Activated naive CD8-positive, alpha-beta T cell (primary cell): ENCODE measurements around the gene ADGRG3.
A peak's percentile ranks its signal among the peaks of the same experiment; 100 is the strongest.
"Not testable (repeated sequence)": the region's sequence is repeated elsewhere in the genome, so short reads cannot be mapped to it uniquely, and the experiment has no call there.

Source experiments
- H3K27ac Mint-ChIP-seq: one replicate; pipeline ENCODE4 v1.8.0; 2021; ENCODE audit warnings: mixed read lengths
- H3K27me3 Mint-ChIP-seq: one replicate; pipeline ENCODE4 v1.8.0; 2021; ENCODE audit warnings: mixed read lengths
- H3K36me3 Mint-ChIP-seq: one replicate; pipeline ENCODE4 v1.8.0; 2021; ENCODE audit warnings: mixed read lengths
- H3K4me1 Mint-ChIP-seq: one replicate; pipeline ENCODE4 v1.8.0; 2021; ENCODE audit warnings: low read depth, mixed read lengths
- H3K4me3 Mint-ChIP-seq: one replicate; pipeline ENCODE4 v1.8.0; 2021; ENCODE audit warnings: mild to moderate bottlenecking, mixed read lengths
- H3K9me3 Mint-ChIP-seq: one replicate; pipeline ENCODE4 v1.8.0; 2021; ENCODE audit warnings: low read depth, mixed read lengths

Gene ADGRG3

DNA sequence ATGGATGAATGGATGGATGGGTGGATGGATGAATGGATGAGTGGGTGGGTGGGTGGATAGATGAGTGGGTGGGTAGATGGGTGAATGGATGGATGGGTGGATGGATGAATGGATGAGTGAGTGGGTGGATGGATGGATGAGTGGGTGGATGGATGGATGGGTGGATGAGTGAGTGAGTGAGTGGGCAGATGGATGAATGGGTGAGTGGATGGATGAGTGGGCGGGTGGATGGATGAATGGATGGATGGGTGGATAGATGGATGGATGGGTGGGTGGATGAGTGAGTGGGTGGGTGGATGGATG is 61.0 kb downstream of the ADGRG3 start:
- H3K4me1 Mint-ChIP-seq: no peaks in the 10 kb centered on the region
- H3K36me3 Mint-ChIP-seq: peaks cover 4% of the 10 kb centered on the region
- H3K27me3 Mint-ChIP-seq: no peaks in the 10 kb centered on the region
- no peaks in the 10 kb centered on the region for H3K9me3 Mint-ChIP-seq
- no peak overlapping the region for H3K27ac Mint-ChIP-seq
- no peak overlapping the region for H3K4me3 Mint-ChIP-seq

DNA sequence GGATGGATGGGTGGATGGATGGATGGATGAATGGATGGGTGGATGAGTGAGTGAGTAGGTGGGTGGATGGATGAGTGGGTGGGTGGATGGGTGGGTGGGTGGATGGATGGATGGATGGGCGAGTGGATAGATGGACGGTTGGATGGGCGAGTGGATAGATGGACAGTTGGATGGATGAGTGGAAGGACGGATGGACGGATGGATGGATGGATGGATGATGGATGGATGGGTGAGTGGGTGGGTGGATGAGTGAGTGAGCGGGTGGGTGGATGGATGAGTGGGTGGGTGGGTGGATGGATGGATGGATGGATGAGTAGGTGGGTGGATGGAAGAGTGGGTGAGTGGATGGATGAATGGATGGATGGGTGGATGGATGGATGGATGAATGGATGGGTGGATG is 61.7 kb downstream of the ADGRG3 start:
- not testable (repeated sequence) for H3K4me1 Mint-ChIP-seq, H3K27ac Mint-ChIP-seq, H3K27me3 Mint-ChIP-seq, H3K4me3 Mint-ChIP-seq, H3K9me3 Mint-ChIP-seq, H3K36me3 Mint-ChIP-seq

DNA sequence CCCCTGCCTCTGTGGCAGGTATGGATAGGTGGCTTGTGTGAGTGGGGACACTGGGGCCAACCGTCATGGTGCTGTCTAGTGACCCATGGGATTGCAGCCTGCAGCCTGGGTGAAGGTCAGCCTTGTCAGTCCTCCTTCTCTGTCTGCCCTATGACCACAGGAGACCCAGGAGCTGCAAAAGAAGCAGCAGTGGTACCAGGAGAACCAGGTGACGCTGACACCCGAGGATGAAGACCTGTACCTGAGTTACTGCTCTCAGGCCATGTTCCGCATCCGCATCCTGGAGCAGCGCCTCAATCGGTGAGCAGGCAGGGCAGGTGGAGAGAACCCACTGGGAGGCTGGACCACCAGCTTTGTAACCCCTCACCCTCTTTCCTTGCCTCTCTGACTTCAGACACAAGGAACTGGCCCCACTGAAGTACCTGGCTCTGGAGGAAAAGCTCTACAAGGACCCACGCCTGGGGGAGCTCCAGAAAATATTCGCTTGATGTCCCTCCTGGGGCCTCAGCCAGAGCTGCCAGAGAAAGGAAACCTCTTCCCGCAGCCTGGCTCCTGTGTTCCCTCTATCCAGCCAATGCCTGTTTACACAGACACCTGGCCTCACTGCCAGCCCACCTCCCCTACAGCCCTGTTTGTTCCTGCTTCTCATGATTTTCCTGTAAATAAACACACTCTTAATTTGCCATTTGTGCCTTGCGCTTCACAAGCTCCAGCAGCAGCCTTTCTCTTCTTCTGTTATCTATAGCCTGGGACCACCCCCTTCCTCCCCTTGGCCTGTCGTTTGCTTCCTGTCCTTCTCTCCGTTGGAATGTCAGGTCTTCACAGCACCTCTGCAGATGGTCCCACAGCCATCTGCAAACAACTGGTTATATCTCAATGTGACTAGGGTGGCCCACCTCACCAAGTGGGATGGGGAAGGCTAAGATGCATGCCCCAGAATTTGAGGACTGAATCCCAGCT is 62.9 kb downstream of the ADGRG3 start:
- no peak overlapping the region for H3K4me3 Mint-ChIP-seq

DNA sequence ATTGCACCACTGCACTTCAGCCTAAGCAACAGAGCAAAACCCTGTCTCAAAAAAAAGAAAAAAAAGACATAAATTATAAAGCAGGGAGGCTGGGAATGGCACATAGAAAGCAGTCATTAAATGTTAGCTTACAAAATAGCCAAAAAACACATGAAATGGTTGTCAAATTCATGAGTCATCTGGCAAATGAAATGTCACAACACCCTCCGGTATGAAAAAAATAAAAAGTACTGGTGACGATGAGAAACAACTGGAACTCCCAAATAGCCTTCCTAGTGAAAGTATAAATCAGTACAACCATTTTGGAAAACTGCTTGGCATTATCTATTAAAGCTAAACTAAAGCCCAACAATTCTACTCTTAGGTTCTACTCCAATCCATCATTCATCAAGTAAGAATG is 63.9 kb downstream of the ADGRG3 start:
- no peak overlapping the region for H3K27ac Mint-ChIP-seq
- H3K27me3 Mint-ChIP-seq: no peaks in the 10 kb centered on the region

More for the DNA sequence above, 62.9 kb downstream of the ADGRG3 start:
- H3K9me3 Mint-ChIP-seq: no peaks in the 10 kb centered on the region
- peaks cover 5% of the 10 kb centered on the region for H3K4me1 Mint-ChIP-seq
- H3K36me3 Mint-ChIP-seq: peaks cover 4% of the 10 kb centered on the region
- no peak overlapping the region for H3K27ac Mint-ChIP-seq
- H3K27me3 Mint-ChIP-seq: no peaks in the 10 kb centered on the region

DNA sequence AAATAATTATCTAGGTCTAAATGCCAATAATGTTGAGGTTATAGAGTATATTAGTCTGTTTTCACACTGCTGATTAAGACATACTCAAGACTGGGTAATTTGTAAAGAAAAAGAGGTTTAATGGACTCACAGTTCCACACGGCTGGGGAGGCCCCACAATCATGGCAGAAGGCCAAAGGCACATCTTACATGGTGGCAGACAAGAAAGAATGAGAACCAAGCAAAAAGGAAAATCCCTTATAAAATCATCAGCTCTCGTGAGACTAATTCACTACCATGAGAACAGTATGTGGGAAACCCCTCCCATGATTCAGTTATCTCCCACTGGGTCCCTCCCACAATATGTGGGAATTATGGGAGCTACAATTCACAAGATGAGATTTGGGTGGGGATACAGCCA is 64.6 kb downstream of the ADGRG3 start:
- Mint-ChIP-seq H3K9me3 (no peaks in the 10 kb centered on the region), H3K27ac (peak overlapping the region; percentile 61), H3K36me3 (peaks cover 4% of the 10 kb centered on the region), H3K4me1 (peaks cover 20% of the 10 kb centered on the region), H3K27me3 (no peaks in the 10 kb centered on the region), H3K4me3 (no peak overlapping the region)

More for the DNA sequence above, 63.9 kb downstream of the ADGRG3 start:
- H3K36me3 Mint-ChIP-seq: peaks cover 4% of the 10 kb centered on the region
- H3K9me3 Mint-ChIP-seq: no peaks in the 10 kb centered on the region
- H3K4me3 Mint-ChIP-seq: no peak overlapping the region
- H3K4me1 Mint-ChIP-seq: peaks cover 13% of the 10 kb centered on the region

DNA sequence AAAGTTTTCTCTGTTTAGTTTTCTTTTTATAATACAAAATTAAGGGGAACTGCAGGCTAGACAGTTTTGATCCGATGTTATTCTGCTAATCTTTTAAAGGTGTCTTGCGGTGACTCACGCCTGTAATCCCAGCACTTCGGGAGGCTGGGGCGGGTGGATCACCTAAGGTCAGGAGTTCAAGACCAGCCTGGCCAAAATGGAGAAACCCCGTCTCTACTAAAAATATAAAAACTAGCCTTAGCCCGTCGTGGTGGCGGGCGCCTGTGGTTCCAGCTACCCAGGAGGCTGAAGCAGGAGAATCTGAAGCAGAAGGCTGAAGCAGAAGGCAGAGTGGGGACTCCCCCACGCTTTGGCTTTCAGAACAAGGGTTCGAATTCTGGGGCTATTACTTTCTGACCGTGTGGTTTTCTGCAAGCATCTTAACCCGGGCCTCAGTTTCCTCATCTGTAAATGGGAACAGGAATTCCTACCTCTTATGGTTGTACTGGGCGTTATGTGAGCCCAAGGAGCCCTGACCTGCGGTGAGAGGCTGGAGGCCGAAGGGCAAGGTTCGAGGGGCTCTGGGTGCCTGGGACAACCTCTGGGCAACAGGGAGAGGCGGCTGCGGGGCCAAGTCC is 66.3 kb downstream of the ADGRG3 start:
- H3K36me3 Mint-ChIP-seq: peaks cover 4% of the 10 kb centered on the region
- H3K27ac Mint-ChIP-seq: peak overlapping the region; percentile 98
- H3K9me3 Mint-ChIP-seq: no peaks in the 10 kb centered on the region
- H3K27me3 Mint-ChIP-seq: no peaks in the 10 kb centered on the region
- H3K4me1 Mint-ChIP-seq: peaks cover 24% of the 10 kb centered on the region
- peak overlapping the region; percentile 94 for H3K4me3 Mint-ChIP-seq

DNA sequence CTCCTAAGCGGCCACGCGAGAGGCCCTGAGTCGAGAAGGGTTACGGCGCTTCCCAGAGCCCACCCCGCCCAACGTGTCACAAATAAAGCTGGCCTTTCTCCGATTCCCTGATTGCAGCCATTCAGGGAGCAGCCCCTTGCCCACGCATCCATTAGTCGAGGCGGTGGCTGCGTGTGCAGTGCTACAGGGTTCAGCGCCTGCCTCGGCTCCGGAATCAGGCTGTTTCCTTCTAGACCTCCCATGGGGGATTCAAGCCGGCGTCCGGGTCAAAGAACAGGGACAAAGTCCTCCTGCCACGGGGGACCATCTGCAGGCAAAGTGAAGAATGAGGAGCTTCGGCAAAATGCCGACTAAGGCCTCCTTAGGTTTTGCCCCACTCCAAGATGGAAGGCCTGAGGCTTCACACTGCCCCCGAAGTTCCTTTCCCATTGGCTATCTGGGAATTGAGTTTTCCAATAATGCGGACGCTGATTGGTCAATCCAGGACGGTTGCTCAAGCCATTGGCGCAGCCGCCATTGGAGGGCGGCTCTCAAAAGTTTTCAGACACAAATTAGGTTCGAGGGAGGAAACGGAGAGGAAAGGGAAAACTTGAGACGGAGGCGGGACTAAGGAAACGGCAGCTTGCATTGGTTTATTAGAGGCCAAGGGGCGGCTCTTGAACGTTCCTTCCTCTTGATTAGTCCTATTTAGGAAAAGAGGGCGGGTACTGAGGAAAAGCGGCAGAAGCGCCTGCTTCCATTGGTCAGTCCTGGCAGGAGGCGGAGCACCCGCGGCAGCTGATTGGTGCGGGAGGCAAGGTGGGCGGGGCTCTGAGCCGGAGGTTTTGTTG is 67.0 kb downstream of the ADGRG3 start:
- Mint-ChIP-seq H3K27ac (peak overlapping the region; percentile 98), H3K9me3 (no peaks in the 10 kb centered on the region), H3K4me3 (peak overlapping the region; percentile 94), H3K27me3 (no peaks in the 10 kb centered on the region), H3K4me1 (peaks cover 24% of the 10 kb centered on the region), H3K36me3 (peaks cover 4% of the 10 kb centered on the region)

DNA sequence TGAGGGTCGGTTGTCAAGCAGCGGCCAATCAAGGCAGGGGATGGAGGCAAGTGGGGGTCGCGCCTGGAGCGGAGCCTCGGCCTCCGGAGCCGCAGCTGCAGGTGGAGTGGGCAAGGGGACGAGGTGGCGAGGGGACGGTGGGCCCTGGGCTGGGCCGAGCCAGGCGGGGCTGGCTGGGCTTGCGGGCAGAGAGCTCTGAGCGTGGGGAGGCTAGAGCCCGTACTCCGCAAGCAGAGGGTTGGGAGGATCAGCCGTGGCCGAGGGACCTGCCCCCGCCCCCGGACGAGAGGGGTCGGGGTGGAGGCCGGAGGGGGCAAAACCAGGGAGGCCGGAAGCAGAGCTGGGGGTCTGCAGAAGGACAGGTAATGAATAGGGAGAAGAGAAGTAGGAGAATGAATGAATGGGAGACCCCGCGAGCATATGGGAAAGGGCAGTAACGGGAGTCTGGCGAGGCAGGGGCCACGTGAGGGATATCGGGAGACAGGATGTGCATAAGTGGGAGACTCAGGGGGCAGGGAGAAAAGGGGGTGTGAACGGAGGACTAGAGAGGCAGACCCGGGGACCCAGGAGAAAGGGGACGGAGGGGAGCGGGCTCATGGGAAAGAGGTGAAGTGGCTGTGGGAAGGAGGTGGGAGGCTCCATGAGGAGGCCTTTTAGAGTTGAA is 67.8 kb downstream of the ADGRG3 start, which contains the start of gene KATNB1:
TSS of gene KATNB1 (plus strand) at position 16 of the 664 bp plus-strand sequence. CDS start 1,474 bp downstream, outside the sequence.
- Mint-ChIP-seq H3K27ac (peak within 1 kb of the TSS; percentile 98), H3K9me3 (no peaks in the 10 kb centered on the region), H3K4me1 (peaks cover 24% of the 10 kb centered on the region), H3K36me3 (peaks cover 4% of the 10 kb centered on the region), H3K4me3 (peak within 1 kb of the TSS; percentile 94), H3K27me3 (no peaks in the 10 kb centered on the region)

DNA sequence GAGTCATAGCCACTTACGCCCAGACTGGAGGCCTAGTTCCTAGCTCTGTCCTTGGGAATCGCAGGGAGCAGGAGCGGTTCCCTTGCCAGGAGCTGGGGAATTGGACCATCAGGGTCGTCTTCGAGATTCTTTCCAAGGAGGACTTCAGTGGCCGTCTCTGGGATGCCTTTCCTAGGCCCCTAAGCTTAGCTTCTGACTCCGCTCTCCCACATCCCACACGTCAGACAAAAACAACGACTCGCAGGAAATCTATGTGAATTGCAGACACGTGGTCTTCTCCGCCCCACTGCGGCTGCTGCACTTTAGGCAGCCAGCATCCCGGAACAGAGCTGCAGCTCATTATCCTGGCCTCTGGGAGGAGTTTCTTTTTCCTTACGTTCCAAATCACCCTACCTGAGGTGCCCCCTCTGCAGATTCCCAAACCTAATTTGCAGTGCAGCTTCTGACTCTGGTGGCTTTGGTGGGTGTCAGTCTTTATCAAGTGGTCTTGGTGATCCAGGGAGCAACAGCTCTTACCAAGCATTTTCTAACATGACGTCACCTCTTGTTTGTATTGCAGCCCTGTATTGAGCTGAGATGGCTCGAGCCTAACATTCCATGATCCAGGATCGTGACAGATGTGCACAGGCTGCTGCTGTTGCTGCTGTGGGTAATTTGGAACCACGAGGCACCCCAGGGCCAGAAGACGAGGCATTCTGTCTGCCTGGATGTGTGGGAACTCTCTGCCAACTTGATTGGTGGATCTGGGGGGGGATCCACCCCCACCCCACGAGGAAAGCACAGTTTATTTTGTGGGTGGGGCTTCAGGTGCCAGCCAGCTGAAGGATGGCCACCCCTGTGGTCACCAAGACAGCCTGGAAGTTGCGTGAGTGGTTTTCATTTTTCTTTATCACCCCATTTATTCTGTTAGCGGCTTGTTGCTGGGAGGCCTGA is 68.6 kb downstream of the ADGRG3 start:
- Mint-ChIP-seq H3K9me3 (no peaks in the 10 kb centered on the region), H3K4me3 (peak overlapping the region; percentile 94), H3K27ac (peak overlapping the region; percentile 98)

DNA sequence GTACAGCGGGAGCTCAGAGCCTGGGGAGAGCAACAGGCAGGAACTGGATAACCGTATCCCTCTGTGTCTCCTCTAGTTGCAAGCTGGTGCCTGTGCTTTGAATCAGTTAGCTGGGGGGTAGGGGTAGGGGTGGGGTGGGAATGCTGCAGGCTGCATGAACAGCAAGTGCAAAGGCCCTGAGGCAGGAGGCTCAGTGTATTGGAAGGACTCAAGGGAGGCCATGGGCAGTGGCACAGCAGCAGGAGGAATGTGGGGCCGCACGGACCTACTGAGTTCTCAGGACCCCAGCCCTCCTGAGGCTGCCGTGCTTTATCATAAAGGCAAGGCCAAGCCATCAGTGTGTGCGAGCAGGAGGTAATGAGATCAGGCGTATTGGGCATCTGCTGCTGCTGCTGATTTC is 70.7 kb downstream of the ADGRG3 start:
- no peak overlapping the region for H3K4me3 Mint-ChIP-seq

More for the DNA sequence above, 68.6 kb downstream of the ADGRG3 start:
- H3K27me3 Mint-ChIP-seq: no peaks in the 10 kb centered on the region
- H3K36me3 Mint-ChIP-seq: peaks cover 4% of the 10 kb centered on the region
- H3K4me1 Mint-ChIP-seq: peaks cover 24% of the 10 kb centered on the region

More for the DNA sequence above, 70.7 kb downstream of the ADGRG3 start:
- no peaks in the 10 kb centered on the region for H3K27me3 Mint-ChIP-seq
- H3K36me3 Mint-ChIP-seq: no peaks in the 10 kb centered on the region
- peaks cover 24% of the 10 kb centered on the region for H3K4me1 Mint-ChIP-seq
- H3K27ac Mint-ChIP-seq: no peak overlapping the region
- H3K9me3 Mint-ChIP-seq: no peaks in the 10 kb centered on the region
